Activated CD8-positive, alpha-beta memory T cell treated with anti-CD3 and anti-CD28 coated beads, Interleukin-2, amount 50 U/mL, for 1 hour (primary cell): ENCODE measurements around the gene TBC1D22A.

Experiments used
- DNase-seq: peaks from one replicate; pipeline ENCODE4 v3.0.0-alpha.2; 2020; ENCODE audit errors: extremely low read depth

TBC1D22A gene

DNA sequence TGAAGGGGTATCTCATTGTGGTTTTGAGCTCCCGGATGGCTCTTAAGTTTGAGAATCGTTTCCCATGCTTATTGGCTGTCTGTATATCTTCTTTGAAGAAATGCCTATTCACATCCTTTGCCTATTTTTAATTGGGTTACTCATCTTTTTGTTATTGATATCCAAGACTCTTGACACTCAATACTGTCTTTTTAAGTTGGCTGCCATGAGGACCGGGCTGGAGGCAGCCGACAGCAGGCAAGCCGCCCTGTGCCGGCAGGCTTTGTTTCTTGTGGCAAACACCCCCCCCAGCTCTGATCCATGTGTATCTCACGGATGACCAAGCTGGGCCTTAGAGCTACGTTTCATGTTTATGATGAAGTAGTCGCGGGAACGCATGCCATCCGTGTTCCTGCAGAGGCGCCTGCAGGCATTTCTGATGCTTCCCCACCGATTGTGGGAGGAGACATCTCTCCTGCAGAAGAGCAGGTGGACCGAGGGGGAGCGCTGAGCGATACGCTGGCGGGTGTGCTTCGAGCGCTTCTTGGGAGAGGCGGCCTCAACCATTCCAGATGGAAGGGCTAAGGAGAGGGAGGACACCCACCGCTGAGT lies 95.8 kb downstream of the TBC1D22A start:
- no peak for DNase-seq

DNA sequence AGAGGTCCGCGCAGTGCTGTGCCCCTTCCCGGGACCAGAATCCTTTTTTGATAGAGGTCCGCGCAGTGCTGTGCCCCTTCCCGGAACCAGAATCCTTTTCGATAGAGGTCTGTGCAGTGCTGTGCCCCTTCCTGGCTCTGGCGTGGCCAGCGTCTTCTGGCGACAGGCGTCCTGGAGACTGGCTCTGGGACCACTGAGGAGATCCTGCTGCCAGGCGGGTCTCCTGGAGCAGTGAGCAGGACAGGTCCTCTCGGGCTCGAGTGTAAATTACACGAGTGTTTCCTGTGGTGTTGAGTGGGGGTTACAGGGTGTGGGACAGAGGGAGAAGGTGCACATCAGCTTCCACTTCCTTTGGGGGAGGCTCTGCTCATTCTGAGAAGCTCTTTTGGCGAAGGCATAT lies 98.1 kb downstream of the TBC1D22A start:
- DNase-seq, result no peak

DNA sequence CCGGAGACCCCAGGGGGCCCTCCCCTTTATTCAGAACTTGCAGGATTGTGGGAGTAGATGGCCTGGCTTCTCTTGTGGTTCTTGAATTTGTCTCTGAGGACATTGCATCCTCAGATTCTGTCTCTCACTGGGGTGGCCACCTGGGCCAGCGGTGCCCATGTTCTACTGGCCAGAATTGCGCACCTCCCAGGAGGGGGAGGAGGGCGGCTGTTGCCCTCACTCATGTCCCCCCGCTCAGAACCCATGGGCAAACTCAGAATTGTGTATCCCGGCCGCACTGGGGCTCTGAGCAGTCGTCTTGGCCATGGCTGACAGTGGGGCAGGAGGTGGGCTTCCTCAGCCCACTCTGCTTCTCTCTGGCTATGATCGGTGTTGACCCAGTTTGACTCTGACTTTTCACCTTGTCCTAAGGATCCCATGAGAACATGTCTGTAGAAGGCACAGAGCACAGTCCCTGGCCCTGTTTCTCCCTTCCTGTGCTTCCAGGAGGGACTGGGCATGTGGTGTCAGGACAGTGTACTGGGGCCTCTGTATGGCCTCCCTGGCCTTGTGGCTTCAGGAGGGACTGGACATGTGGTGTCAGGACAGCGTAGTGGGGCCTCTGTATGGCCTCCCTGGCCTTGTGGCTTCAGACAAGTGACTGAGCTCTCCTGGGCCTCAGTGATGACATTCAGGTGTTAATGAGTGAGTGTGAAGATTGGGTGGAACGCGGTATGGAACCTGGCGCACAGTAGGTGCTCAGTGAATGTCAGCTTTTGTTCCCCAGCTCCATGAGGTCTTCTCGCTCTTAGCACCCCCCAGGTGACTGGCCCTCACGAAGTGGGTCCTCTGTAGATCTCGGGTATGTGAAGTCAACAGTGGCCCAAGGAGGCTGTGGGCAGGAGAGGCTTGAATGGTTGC lies 99.3 kb downstream of the TBC1D22A start:
- no peak for DNase-seq

DNA sequence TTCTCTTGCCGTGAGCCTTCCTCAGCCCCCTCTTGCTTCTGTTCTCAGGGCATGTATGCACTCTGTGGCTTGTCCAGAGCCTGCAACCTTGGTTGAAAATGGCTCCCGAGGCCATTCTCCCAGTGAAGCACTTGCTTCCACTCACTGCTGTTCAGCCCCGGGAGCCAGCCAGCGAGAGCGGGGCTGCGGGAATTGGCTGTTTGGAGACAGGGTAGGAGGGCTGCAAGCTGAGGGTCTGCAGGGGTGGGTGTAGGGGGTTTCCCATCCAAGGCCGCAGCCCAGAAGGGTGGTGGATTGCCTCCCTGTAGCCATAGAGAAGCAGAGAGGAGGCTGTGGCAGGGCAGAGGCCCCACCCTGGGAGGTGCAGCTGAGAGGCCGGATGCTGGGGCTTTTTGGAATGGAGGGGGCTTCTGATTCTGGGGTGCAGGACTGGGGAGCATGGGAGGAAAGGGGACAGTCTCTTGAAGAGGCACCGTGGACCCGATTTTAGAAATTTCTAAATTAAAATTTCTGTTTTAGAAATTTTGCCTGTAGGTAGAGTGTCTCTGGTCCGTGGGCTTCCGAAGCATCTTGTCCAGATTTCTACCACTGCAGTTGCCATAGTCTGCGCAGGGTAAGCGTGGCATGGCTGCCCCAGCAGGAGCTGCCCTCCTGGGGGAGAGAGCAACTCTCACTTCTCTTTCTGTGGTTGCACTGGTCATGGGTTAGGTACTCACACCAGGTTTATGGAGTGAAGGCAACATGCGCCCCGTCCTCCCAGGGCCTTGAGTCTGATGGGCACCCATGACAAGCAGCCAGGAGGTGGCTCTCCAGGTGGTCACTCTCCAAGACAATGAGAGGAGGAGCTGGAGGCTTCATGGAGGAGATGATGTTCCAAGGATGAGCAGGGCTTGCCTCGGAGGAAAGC lies 100.2 kb downstream of the TBC1D22A start:
- no peak for DNase-seq

DNA sequence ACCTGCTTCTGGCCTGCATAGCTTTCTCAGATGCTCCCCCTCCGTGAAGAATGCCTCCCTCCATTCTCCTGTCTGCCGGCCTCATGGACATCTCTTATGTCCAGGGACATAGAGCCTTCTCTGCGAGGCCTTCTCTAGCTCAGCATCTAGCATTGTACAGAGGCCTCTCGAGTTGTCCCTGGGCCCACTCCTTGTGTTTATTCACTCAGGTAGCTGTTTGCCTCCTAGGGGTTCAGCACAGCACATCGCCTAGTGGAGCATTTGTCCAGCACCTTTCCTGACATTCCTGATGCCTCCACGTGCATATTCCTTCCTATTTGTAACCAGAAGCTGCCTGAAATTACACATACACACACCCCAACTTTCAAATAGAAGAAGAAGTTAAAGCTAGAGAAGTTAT lies 101.3 kb downstream of the TBC1D22A start:
- no peak for DNase-seq

DNA sequence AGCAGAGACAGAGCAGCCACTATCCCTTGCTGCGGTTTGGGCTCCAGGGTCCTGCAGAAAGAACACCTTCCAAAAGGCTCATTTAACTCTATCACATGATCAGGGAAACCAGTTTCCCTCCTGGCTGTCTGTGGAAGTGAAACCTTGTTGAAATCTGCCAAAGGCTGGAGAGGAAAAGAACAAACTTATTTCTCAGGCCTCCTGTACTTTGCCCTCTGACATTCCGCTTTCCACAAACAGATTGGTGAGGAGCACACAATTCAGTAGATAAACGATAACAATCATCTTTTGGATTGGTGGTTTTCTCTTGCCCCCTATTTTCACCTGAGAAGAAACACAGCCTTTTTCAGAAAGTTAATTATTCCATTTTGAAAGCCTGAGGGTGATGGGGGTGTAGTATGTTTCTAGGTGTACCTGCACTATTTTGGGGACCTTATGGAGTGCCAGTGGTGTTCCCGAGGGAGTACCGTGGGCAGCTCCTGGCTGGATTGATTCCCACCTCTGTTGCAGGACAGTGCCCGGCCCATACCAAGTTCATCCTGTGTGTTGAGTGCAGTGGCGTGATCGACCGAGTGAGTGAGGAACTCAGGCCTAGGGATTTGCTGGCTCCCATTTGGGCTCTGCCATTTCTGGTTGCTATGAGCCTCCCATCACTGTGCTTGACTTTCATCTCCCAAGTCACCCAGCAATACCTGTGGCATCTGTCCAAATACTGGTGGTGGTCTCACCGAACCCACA lies 102.0 kb downstream of the TBC1D22A start:
- DNase-seq, result no peak

DNA sequence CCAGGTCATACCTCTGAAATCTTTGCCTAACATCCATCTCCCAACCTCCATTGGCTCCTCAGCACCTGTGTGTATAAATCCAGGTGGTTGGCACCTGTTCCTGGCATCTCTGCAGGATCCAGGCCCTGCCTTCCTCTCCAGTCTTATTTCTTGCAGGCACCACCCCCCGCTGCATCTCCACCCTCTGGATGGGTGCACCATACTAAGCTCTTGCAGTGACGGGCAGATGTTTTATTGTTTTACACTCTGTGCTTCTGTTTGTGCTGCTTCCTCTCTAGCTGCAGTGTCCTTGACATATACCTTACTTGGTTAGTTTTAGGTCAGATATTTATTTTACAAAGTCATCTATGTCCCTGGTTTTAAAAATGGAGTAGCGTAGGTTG lies 102.6 kb downstream of the TBC1D22A start:
- no peak for DNase-seq

DNA sequence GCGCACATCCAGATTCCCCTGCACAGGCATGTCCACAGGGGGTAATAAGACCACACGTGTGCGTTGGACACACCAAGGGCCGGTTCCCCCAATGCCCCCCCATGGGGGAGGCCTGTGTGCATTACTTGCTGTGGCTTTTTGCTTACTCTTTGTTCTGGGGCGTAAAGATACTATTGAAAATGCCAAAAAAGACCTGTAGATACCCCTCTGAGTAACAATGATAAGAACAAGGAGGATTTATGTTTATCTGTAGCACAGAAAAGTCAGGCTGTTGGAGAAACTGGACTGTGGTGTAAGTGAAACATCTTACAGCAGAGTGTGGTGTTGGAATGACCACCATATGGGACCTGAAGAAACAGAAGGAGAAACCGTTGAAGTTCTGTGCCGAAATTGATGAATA lies 103.2 kb downstream of the TBC1D22A start:
- DNase-seq, result no peak

DNA sequence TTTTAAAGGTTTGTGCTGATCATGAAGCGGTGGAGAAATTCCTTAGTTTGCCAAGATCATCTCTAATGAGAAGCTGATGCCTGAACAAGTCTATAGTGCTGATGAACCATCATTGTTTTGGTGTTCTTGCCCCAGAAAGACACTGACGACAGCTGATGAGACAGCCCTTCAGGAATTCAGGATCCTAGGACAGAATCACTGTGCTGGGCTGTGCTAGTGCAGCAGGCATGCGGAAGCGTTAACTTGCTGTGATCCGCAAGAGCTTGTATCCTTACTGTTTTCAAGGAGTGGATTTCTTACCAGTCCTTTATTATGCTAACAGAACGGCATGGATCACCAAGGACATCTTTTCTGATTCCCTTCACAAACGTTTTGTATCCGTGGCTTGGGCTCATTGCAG lies 104.1 kb downstream of the TBC1D22A start:
- no peak for DNase-seq

DNA sequence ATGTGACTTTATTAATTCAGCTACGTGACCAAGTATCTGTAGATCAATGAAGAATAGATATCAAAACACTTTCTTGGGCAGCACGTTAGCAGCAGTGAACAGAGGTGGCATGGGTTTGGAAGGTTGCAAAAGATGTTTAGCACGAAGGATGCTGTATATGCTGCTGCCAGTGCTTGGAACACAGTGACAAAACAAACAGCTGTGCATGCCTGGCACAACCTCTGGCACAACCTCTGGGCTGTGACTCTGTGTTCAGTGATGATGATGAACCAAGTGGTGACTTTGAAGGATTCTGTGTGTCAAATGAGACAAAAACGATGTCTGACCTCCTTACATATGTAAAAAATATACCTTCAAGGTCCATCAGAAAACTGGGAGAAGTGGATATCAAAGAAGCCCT lies 104.7 kb downstream of the TBC1D22A start:
- DNase-seq, result no peak

DNA sequence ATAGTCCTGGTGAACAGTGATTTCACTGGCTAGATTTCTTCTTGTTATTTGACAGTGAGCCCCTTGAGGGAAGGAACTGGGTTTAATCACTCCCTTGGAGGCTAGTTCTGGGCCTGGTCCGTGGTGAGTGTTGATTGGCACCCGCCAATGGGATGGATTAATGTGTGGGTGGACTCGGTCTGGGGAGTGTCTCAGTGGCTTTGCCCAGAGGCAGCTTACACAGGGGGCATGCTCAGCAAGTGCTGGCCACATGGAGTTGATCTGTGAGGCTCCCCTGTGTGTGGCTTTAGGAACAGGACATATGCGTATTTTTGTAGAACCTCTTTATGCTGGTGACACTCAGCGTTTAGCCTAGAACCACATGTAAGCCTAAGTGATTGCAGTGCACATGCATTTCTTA lies 106.9 kb downstream of the TBC1D22A start:
- DNase-seq, result no peak

DNA sequence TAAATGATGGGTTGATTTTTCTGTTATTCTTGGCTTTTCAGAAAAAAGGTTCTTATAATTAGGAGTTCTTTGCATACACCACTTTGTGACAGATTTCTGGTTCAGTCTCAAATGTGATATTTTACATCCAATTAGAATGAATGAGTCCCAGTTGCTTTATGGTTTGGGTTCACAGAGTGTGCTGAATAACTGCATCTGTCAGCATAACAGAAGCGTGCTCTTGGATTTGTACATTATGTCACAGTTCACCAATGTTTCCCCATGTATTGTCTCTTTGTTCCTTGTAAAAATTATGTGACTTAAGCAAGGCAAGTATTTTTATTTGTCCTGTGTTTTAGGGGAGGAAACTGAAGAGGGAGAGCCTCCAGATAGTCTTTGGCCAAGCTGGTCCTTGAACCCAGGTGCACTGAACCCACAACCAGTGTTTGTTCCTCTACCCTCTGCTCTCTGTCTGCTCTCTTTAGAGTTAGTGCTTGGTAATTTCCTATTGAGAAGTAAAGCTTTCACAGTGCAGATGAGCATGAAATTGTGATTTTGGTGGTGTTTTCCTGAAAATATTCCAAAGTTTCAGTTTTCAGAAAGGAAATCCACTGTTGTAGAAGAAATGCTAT lies 107.5 kb downstream of the TBC1D22A start:
- DNase-seq, result no peak

DNA sequence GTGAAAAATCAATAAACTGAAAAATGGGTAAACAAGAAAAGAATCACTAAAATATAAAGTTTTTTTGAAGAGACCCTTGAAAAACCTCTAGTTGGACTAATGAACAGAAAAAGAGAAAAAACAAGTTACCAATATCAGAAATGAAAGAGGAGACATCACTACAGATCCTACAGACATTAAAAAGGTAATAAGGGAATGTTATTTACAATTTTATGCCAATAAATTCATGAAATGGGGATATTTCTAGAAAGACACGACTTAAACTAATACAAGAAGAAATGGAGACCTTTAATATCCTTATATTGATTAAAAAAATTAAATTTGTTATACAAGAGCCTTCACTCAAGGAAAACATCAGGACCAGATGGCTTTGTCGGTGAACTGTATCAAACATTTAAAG lies 109.4 kb downstream of the TBC1D22A start:
- DNase-seq, result no peak

DNA sequence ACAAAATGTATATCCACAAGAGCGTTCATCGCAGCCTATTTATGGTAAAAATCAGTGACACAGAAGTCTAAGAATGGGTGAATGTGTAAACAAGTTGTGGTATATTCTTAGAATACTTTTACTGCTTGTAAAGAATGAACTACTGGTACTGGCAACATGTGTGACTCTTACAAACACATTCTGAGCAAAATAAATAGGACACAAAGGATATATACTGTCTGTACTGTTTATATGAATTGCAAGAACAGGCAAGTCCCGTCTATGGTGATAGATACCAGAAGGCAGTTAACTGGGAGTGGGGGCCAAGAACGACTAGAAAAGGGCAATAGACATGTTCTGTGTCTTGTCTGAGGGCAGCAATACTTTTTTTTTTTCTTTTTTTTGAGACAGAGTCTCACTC lies 112.6 kb downstream of the TBC1D22A start:
- no peak for DNase-seq

DNA sequence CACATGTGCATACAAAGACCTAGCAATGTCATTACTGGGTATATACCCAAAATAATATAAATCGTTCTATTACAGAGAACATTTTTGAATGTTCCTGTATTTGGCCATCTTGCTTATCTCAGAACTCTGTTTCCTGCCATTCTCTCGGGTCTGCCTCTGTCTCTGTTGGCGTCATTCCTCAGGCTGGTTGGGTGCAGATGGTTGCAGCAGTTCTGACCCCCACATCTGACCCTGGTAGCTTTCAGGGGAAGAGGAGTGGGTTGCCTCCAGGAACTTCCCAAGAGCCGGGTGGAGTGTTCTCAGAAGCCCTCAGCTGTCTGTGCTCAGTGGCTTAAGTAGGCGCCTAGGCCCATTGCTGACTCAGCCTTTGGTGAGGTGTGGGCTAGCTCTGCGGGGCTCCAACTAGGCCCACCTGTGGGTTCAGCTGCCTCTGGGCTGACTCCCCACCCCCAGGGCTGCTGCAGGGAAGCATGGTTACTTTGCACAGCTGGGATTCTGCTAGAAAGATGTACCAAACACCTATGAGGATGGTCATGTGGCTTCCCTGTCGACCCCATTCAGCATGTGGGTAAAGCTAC lies 114.0 kb downstream of the TBC1D22A start:
- DNase-seq, result no peak

DNA sequence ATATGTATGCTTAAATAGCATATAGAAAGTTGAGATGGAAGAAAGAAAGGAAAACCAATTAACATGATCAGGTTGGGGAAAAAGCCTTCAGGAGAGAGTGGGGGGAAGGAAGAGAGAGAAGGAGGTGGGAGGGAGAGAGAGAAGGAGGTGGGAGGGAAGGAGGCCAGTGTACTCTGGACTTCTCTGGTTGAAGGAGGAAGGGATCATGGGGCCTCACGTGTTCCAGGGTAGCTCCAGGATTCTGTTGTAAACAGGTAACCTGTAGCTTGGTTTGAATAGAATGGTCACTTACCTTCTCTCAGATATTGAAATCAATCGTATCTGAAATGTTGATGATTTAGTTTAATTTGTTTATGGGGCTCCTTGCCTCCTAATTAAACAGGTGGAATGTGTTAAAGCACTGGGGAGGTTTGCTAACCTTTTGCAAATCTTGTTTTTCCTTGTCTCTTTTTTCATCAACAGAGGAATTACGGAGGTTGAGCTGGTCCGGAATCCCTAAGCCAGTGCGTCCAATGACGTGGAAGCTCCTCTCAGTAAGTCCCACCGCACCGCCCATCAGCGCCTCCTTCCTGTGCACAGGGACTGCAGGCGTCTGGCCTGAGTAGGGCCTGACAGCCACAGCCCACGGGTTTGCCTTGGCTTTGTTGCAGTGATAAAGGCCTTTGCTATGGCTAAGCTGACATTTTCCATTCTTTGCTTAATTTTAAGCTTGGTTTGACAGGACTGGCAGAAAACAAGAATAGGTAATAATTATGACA lies 115.9 kb downstream of the TBC1D22A start:
- no peak for DNase-seq

DNA sequence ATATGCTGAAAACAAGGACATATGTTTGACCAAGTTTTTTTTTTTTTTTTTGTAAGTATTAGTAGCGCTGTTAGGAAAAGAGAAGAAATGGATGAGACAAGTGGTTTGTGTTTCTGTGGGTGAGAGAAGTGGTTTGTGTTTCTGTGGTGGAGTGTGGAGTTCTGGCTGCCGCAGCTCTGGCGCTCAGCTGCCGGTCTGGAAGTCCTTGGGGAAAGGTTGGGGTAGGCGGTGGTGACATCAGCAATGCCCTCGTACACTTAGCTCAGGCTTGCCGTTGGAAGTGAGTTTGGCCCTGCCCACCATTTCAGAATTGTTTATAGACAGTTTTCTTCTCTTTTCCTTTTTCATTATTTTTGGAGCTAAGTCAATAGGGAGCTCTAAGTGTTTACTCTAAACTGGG lies 116.6 kb downstream of the TBC1D22A start:
- DNase-seq, result no peak

DNA sequence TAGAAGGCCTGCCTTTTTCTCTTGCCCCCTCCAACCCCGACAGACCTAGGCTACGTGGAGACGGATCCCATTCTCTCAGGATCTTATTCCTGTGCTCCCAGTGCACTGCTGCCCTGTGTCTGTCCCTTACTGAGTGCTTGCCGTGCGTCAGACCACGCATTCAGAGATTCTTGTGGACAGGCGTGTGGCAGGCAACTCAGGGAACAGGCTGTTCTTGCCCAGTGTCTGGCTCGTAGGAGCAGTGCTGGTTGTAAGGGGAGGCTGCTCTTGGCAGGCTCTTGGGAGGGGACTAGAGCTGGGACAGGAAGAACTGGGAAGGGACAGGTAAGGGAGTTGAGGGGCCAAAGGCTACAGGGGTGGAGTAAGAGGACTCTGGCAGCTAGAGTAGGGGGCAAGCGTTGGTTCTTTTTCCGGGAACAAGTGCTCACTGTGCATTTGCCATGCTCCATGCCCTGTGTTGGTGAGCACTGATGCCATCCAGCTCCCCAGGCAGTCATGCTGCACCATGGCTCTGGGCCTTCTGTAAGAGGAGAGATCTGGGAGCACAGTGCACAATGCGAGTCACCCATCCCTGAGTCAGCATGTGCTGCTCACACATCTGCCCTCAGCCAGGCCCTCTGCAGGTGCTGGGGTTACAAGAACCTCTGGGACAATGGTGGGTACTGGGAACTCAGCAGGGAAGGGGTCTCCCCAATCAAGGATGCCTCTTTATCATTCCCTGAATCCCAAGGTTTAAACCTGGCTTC lies 119.1 kb downstream of the TBC1D22A start:
- DNase-seq, result no peak

DNA sequence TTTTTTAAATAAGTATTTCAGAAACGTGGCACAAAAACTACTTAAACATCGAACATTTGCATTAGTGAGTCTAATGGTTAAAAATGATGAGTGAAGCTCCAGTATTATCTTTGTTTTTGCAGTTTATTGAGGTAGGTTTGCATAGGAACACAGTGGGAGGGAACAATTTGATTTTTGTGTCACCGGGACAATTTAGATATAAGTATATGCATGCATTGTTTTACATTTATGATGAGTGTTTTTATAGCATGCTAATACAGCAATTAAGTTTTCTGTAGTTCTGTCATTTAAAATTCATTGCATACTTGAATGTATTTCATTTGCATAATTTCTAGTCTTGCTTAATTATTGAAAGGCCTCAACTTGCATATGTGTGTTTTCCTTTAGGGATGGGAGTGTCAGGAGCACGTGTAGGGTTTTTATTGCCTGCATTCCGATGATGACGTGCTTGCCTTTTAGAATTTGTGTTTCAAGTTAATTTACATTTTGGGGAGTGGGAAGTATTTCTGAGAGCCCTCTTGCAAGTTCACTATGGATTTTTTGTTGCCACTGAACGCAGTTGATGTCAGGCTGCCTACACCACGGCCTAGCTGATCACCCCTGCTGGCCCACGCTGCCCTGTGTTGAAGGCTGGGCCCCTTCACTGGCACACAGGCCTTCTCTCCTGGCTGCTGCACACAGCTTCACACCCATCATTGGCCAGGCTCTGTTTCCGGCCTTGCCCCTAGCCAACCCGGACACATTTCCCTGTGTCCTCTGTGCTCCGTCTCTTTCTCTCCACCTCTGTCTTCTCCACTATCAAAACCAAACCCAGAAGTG lies 120.9 kb downstream of the TBC1D22A start:
- no peak for DNase-seq
